Measurements from ENCODE around the gene APOA5. TPM values are rescaled to one million over a fixed set of nuclear protein-coding genes. Genes with fewer than 3 reads are reported as not detected.

APOA5 gene
- total and polyA plus RNA-seq, 4 donors: 0.22 to 0.77 (median 0.31) TPM; not detected in 1

DNA sequence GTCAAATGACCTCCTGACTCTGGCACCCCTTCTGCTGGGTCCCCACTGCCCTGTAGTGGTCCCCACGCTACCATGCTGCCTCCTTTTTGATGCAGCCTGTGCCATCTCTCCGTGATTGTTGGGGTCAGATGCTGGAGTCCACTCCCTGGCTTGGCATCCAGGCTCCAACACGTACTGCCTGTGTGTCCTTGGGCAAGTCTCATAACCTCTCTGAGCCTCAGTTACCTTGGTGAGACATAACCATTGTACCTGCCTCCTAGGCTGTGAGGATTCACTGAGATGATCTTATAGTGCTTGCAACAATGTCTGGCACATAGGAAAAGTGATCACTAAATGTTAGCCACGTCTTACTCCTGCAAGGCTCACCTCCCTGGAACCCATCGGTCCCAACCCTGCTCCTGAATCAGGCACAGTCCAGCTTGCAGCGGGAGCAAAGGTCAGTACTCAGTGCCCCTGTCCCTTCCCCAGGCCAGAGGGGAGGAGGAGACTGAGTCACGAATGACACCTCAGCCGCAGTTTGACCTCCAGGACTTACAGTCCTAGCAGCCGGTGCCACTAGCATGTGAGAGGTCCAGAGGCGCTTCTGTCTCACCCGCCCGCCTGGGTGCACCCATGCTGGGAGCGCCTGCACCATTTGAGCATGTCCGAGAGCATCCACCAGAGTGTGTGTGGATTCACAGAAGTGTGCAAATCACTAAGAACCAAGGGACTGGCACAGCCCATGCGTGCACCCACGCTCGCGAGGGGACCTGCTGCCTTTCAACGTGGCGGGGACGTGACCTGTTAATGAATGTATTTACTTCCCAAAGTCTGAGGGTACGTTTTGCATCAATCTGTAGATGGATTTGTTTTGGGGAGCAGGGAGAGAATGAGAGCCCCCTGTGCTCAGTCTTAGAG lies 34.4 kb upstream of the APOA5 start:
- Histone ChIP-seq H3K4me1 (ENCODE audit: control insufficient read depth in 5 of 5, insufficient read depth in 5 of 5, low read length in 5 of 5) (peaks cover 0 to 14% (median 6%) of the 10 kb centered on the region in 5 donors), H3K4me3 (no peak overlapping the region), H3K27me3 (ENCODE audit: control insufficient read depth in 3 of 3, insufficient read depth in 3 of 3, low read length in 2 of 3) (no peaks in the 10 kb centered on the region), H3K9ac (ENCODE audit: insufficient read depth in 1 of 2, low read length in 2 of 2) (no peak overlapping the region), H3K27ac (ENCODE audit: low read depth in 1 of 2, low read length in 1 of 2) (no peak overlapping the region), H3K36me3 (ENCODE audit: control insufficient read depth in 4 of 4, insufficient read depth in 4 of 4, low read length in 4 of 4) (no peaks in the 10 kb centered on the region), H3K9me3 (ENCODE audit: control insufficient read depth in 4 of 4, insufficient read depth in 3 of 4, low read length in 3 of 4) (no peaks in the 10 kb centered on the region)
- 80 to 84% methylated on average over 22 of the region's 22 CpGs for WGBS, 2 donors
- DNase-seq (no peak), ATAC-seq (ENCODE audit: insufficient read depth, low FRiP score) (no peak)
- TF ChIP-seq, protein P1, sequence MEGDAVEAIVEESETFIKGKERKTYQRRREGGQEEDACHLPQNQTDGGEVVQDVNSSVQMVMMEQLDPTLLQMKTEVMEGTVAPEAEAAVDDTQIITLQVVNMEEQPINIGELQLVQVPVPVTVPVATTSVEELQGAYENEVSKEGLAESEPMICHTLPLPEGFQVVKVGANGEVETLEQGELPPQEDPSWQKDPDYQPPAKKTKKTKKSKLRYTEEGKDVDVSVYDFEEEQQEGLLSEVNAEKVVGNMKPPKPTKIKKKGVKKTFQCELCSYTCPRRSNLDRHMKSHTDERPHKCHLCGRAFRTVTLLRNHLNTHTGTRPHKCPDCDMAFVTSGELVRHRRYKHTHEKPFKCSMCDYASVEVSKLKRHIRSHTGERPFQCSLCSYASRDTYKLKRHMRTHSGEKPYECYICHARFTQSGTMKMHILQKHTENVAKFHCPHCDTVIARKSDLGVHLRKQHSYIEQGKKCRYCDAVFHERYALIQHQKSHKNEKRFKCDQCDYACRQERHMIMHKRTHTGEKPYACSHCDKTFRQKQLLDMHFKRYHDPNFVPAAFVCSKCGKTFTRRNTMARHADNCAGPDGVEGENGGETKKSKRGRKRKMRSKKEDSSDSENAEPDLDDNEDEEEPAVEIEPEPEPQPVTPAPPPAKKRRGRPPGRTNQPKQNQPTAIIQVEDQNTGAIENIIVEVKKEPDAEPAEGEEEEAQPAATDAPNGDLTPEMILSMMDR (IDR thresholded peaks at IDR 0.05; ENCODE audit: control extremely low read depth, extremely low read depth): no peak

DNA sequence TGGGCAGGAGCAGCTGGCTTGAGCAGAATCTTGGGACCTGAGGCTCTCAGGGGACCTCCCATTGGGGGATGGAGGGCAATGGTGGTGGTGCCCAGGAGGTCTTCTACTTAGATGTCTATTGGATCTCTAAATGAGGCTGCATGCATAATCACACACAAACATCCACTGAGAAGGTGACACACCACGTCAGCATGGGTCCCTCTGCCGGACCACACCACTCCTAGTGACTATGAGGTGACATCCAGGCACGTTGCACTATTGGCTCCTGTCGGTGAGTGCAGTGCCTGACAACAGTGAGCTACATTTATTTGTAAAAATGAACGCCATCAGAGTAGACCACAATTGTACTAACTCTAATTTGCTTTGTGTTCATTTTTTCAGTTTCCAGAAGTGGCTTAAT lies 33.8 kb upstream of the APOA5 start:
- ATAC-seq (ENCODE audit: insufficient read depth, low FRiP score): no peak
- H3K9me3 ChIP-seq (ENCODE audit: control insufficient read depth in 4 of 4, insufficient read depth in 3 of 4, low read length in 3 of 4): no peaks in the 10 kb centered on the region
- H3K36me3 ChIP-seq (ENCODE audit: control insufficient read depth in 4 of 4, insufficient read depth in 4 of 4, low read length in 4 of 4): no peaks in the 10 kb centered on the region
- WGBS, 2 donors: 86 to 88% methylated on average over 5 of the region's 5 CpGs
- H3K9ac ChIP-seq (ENCODE audit: insufficient read depth in 1 of 2, low read length in 2 of 2): no peak overlapping the region
- H3K27ac ChIP-seq (ENCODE audit: low read depth in 1 of 2, low read length in 1 of 2): no peak overlapping the region
- TF ChIP-seq, protein P1 (IDR thresholded peaks at IDR 0.05; ENCODE audit: control extremely low read depth, extremely low read depth): no peak
- DNase-seq: no peak
- H3K4me3 ChIP-seq: no peak overlapping the region
- H3K27me3 ChIP-seq (ENCODE audit: control insufficient read depth in 3 of 3, insufficient read depth in 3 of 3, low read length in 2 of 3): no peaks in the 10 kb centered on the region
- peaks cover 0 to 14% (median 6%) of the 10 kb centered on the region in 5 donors for H3K4me1 ChIP-seq (ENCODE audit: control insufficient read depth in 5 of 5, insufficient read depth in 5 of 5, low read length in 5 of 5)

DNA sequence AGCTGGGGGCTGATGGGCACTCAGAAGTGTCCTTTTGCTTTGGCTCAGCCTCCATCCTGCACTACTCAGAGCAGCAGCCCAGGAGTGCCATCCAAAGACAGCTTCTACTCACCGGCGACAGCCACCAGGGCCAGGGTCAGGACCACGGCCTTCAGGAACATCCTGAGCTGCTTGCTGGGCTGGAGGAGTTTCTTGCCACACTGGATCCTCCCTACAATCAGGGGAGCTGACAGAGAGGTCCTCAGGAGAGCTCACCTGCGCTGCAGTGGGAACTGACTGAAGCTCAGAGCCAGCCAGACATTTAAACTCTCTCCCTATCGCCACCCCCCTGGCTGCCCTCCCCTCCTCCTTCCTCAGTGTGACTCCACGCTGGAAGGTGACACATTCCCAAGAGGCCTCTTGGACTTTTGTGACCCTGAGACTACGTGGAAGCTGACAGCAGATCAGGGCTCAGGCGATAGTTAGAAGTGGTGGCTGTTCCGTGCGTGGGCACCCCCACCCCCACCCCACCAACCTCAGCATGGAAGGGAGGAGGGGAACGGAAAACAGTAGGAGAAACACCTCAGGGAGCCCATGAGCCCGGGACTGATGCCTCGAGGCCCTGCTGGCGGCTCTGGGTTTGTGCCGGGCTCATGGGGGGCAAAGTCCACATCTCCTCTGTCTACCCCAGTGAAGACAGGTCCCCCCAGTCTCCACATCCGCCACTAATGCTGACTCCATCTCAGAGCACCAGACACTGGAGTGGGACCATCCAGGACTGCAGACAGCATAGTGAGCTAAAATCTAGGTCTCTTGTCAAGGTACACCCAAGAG lies 31.6 kb upstream of the APOA5 start, which contains the start of gene APOA4:
APOA4 (minus strand) TSS at position 274 of the 813 bp plus-strand sequence; CDS start at position 161, 113 bp downstream.
- 88 to 95% methylated on average over 16 of the region's 16 CpGs for WGBS, 2 donors
- TF ChIP-seq, protein P1 (IDR thresholded peaks at IDR 0.05; ENCODE audit: control extremely low read depth, extremely low read depth): no peak
- H3K36me3 ChIP-seq (ENCODE audit: control insufficient read depth in 4 of 4, insufficient read depth in 4 of 4, low read length in 4 of 4): no peaks in the 10 kb centered on the region
- H3K27ac ChIP-seq (ENCODE audit: low read depth in 1 of 2, low read length in 1 of 2): no peak within 1 kb of the TSS
- no peak within 1 kb of the TSS for H3K4me3 ChIP-seq
- DNase-seq (no peak), ATAC-seq (ENCODE audit: insufficient read depth, low FRiP score) (no peak)
- H3K27me3 ChIP-seq (ENCODE audit: control insufficient read depth in 3 of 3, insufficient read depth in 3 of 3, low read length in 2 of 3): no peaks in the 10 kb centered on the region
- H3K4me1 ChIP-seq (ENCODE audit: control insufficient read depth in 5 of 5, insufficient read depth in 5 of 5, low read length in 5 of 5): peaks cover 0 to 4% (median 0%) of the 10 kb centered on the region in 5 donors
- no peaks in the 10 kb centered on the region for H3K9me3 ChIP-seq (ENCODE audit: control insufficient read depth in 4 of 4, insufficient read depth in 3 of 4, low read length in 3 of 4)
- H3K9ac ChIP-seq (ENCODE audit: insufficient read depth in 1 of 2, low read length in 2 of 2): no peak within 1 kb of the TSS

Measured in lung (tissue), 12 donors.